A673 (cell line): ENCODE results near the gene KRT33B. TPM values are rescaled to one million over a fixed set of nuclear protein-coding genes. Genes with fewer than 3 reads are reported as not detected.

Experiments
- BruUV-seq: library from RNA; stranded (reverse); fragments of 400-500 nt; replicated peaks from 2 replicates; lab custom pipeline; 2021; lab: Mats Ljungman, UMichigan
- CTCF ChIA-PET: fragments of 300-600 bp; sonication (Branson Sonifier 250); formaldehyde crosslinking; loops from one replicate; lab custom pipeline; 2022; ENCODE audit warnings: antibody characterized with exemption; lab: Charles Lee
- POLR2A ChIA-PET: fragments of 300-600 bp; sonication (Branson Sonifier 250); formaldehyde crosslinking; loops from one replicate; lab custom pipeline; 2022; ENCODE audit warnings: antibody characterized with exemption; ENCODE audit not compliant: low non-redundant PET; lab: Charles Lee
- DNase-seq: peaks from one replicate; pipeline ENCODE4 v3.0.0-alpha.2; 2015; ENCODE audit warnings: low spot score
- H3K27ac ChIP-seq: fragments of 200-600 bp; sonication (generic); 2 replicates; pipeline ENCODE4 v1.5.1; 2016; ENCODE audit warnings: mixed run types, low read depth, mild to moderate bottlenecking, mixed read lengths, antibody characterized with exemption, low read length; ENCODE audit not compliant: poor library complexity, severe bottlenecking
- H3K27me3 ChIP-seq: fragments of 200-600 bp; sonication (generic); replicated peaks from 2 replicates; pipeline ENCODE4 v1.6.1; 2017; ENCODE audit warnings: mixed run types, low read depth, mild to moderate bottlenecking, mixed read lengths, antibody characterized with exemption, low read length; ENCODE audit not compliant: insufficient read depth, poor library complexity
- H3K36me3 ChIP-seq: fragments of 200-600 bp; sonication (generic); 2 replicates; pipeline ENCODE4 v1.6.1; 2016; ENCODE audit warnings: mixed run types, mild to moderate bottlenecking, mixed read lengths, antibody characterized with exemption, low read length; ENCODE audit not compliant: insufficient read depth, poor library complexity, severe bottlenecking
- H3K4me1 ChIP-seq: fragments of 200-600 bp; sonication (generic); 2 replicates; pipeline ENCODE4 v1.6.1; 2017; ENCODE audit warnings: mixed run types, mild to moderate bottlenecking, mixed read lengths, antibody characterized with exemption, low read length; ENCODE audit not compliant: insufficient read depth, poor library complexity, severe bottlenecking
- H3K4me3 ChIP-seq: fragments of 200-600 bp; sonication (generic); 2 replicates; pipeline ENCODE4 v1.5.1; 2016; ENCODE audit warnings: low read depth, mixed run types, mild to moderate bottlenecking, mixed read lengths, low read length; ENCODE audit not compliant: poor library complexity, severe bottlenecking
- H3K9me3 ChIP-seq: fragments of 200-600 bp; sonication (generic); 2 replicates; pipeline ENCODE4 v1.6.1; 2016; ENCODE audit warnings: mixed run types, low read depth, mild to moderate bottlenecking, mixed read lengths, antibody characterized with exemption, low read length; ENCODE audit not compliant: poor library complexity, severe bottlenecking
- EZH2 ChIP-seq: fragments of 200-600 bp; sonication (generic); IDR thresholded peaks from 2 replicates; pipeline ENCODE4 v1.6.1; 2017; ENCODE audit warnings: borderline replicate concordance, low read depth, mild to moderate bottlenecking, mixed read lengths, antibody characterized with exemption, low read length; ENCODE audit not compliant: poor library complexity, severe bottlenecking
- intact Hi-C: fragments of 100-400 bp; cut with micrococcal nuclease; formaldehyde crosslinking; loops from one replicate; pipeline ENCODE4 v1.10.0; 2022; ENCODE audit not compliant: unreplicated experiment
- total RNA-seq: library from RNA; stranded (reverse); gene quantifications from 2 replicates; pipeline ENCODE4 v1.2.3, GENCODE V29; 2021
- TF ChIP-seq, protein P1 (sequence below): fragments of 300-800, 200-600 bp; sonication (generic); conservative IDR thresholded peaks from 2 replicates; pipeline ENCODE4 v1.5.1; 2017; ENCODE audit warnings: low read depth, mild to moderate bottlenecking, antibody characterized with exemption, low read length, moderate library complexity, mixed read lengths

KRT33B gene
- total RNA-seq, 1 experiment from 2014 or later, result not detected

DNA sequence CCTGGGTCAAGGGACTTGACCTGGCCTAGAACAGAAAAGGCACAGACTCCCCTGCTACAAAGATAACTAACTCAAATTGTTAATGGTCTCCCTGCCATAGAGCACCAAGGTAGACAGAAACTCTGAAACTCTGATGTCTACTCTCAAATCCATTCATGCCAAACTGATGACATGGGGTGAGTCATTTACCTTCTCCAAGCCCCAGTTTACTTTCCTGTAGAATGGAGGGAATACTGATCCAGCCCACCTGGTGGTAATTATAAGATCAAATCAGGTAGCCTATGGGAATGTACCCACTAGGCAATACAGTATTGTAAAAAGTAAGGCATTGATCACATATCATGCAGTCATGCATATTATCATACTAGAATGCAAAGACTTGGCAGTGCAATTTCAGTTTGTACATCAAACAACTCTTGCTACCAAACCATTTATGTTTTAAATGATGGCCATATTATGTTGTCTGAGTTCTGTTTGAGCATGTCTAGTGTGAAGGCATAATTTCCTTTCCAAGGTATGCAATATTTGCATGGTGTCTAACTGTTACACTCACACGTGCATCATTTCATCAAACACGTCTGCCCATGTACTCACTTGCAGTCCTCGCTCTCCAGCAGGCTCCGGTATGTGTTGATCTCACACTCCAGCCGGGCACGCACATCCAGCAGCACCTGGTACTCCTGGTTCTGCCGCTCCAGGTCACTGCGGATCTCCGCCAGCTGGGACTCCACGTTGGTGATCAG, 24.8 kb upstream of the KRT33B start:
- Histone ChIP-seq H3K27ac (no peak overlapping the region), H3K4me3 (no peak overlapping the region), H3K27me3 (no peaks in the 10 kb centered on the region), H3K9me3 (no peaks in the 10 kb centered on the region), H3K4me1 (no peaks in the 10 kb centered on the region), H3K36me3 (no peaks in the 10 kb centered on the region)
- BruUV-seq, result no TSS peak
- ChIA-PET POLR2A (no interaction called here), CTCF (no interaction called here)
- no peak for DNase-seq
- TF ChIP-seq, protein P1, sequence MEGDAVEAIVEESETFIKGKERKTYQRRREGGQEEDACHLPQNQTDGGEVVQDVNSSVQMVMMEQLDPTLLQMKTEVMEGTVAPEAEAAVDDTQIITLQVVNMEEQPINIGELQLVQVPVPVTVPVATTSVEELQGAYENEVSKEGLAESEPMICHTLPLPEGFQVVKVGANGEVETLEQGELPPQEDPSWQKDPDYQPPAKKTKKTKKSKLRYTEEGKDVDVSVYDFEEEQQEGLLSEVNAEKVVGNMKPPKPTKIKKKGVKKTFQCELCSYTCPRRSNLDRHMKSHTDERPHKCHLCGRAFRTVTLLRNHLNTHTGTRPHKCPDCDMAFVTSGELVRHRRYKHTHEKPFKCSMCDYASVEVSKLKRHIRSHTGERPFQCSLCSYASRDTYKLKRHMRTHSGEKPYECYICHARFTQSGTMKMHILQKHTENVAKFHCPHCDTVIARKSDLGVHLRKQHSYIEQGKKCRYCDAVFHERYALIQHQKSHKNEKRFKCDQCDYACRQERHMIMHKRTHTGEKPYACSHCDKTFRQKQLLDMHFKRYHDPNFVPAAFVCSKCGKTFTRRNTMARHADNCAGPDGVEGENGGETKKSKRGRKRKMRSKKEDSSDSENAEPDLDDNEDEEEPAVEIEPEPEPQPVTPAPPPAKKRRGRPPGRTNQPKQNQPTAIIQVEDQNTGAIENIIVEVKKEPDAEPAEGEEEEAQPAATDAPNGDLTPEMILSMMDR, result no peak
- no peak for TF ChIP-seq EZH2
- intact Hi-C loops, result no loop called here

DNA sequence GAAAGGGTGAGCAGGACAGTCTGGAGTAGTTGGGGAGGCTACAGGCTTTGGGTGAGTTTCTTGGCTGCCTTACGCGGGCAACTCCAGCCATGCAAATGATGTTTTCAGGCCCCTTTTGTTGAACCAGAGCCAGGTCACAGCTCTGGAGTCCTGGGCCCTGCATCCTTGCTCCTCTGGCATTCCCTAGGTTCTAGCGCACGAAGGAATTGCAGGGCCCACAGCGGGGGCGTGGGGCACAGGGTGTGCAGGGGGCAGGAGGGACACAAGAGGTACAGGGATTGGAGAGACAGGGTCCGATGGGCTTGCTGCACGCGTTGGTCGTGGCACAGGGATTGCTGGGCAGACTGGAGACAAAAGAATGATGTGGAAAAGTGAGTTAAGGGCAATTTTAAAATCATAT, 24.2 kb upstream of the KRT33B start:
- Histone ChIP-seq H3K27me3 (no peaks in the 10 kb centered on the region), H3K4me1 (no peaks in the 10 kb centered on the region), H3K27ac (no peak overlapping the region), H3K9me3 (no peaks in the 10 kb centered on the region), H3K4me3 (no peak overlapping the region), H3K36me3 (no peaks in the 10 kb centered on the region)
- no peak for TF ChIP-seq EZH2
- TF ChIP-seq, protein P1, result no peak
- POLR2A ChIA-PET, result no interaction called here
- CTCF ChIA-PET, result no interaction called here
- DNase-seq, result no peak
- intact Hi-C loops, result no loop called here
- BruUV-seq, result no TSS peak

DNA sequence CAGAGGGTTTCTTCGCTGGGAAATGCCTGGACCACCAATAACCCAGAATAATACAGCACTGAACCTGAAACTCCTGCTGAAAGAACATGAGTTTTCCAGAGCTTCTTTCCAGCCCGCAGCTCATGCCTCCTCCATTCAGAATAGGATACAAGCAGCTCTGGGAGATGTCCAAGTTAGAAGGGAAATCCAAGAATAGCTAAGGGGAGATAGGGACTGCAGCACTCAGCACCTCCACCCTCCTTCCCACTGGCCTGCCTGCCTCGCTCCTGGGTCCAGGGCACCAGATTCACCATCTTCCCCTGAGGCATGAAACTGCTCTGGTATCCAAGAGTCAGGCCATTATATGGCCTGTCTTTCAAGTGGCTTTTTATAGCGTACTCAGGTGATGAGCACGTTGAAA, 23.7 kb upstream of the KRT33B start:
- intact Hi-C loops, result no loop called here
- no peak for DNase-seq

More for the DNA sequence above, 23.7 kb upstream of the KRT33B start:
- no peak overlapping the region for H3K27ac ChIP-seq
- no peaks in the 10 kb centered on the region for H3K36me3 ChIP-seq
- BruUV-seq, result no TSS peak
- POLR2A ChIA-PET, result no interaction called here
- H3K4me3 ChIP-seq, result no peak overlapping the region
- H3K4me1 ChIP-seq, result no peaks in the 10 kb centered on the region
- no peaks in the 10 kb centered on the region for H3K27me3 ChIP-seq
- TF ChIP-seq EZH2, result no peak
- TF ChIP-seq, protein P1, result no peak
- no peaks in the 10 kb centered on the region for H3K9me3 ChIP-seq
- CTCF ChIA-PET, result no interaction called here
